ENCODE data around the gene ADCYAP1. TPM values are rescaled to one million over a fixed set of nuclear protein-coding genes. Genes with fewer than 3 reads are reported as not detected.
"Not testable (repeated sequence)": the region's sequence is repeated elsewhere in the genome, so short reads cannot be mapped to it uniquely, and the experiment has no call there.

Gene ADCYAP1
- total RNA-seq: under 1 TPM in 3 of 7 donors, not detected in 4; 0.34 to 0.82 (median 0.51) TPM
- polyA plus RNA-seq: under 1 TPM in 2 of 3 donors, not detected in 1; 0.02 to 0.19 TPM
- long read RNA-seq, donor 1: 0 reads
- long read RNA-seq, donor 2, partial matches to known transcripts: 0 of 1 reads
- long read RNA-seq, donor 2, other reads (novel, unspliced or antisense): 0 of 1 reads

DNA sequence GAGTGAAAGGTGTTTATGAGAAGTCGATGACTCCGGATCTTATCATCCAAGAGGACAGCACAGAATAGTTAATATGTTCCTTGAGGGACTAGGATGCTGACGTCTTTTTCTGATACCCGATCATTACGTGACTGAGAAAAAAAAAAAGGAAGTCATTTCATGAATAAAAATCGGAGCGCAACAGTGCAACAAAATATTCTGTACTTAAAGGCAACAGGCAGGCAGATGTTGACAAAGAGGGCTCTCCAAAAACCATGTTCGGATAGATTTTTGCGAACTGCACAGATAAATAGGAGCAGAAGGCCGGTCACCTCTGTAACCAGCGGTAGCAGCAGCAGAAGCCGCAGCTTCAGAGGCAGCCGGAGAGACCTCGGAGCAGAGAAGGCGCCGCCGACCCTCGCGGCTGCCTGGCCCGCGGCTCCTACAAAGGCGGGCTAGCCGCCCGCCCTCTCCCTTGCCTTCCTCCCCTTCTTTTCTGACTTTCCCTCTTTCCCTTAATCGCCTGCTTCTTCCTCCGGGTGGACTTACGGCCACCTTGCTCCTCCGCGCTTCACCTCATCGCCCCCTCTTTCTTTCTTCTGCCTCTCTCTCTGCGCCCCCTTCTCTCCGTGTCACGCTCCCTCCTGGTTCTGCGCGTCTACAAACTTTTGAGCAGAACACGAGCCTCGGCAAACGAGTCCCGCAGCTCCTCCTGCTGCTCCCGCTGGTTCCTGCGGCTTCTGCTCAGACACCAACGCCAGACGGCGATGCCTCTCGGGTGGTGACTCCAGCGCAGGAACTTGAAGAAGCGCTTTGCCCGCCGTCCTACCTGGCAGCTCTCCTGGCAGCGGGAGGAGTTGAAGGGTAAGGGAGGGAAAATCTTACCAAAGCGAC is at the start of gene ADCYAP1:
Gene ADCYAP1, plus strand, starts transcription at position 654 of the 873 bp plus-strand sequence. CDS start 516 bp downstream, outside the sequence.
- H3K9me3 ChIP-seq: peaks cover 0 to 3% (median 0%) of the 10 kb centered on the region in 8 donors
- no peak for TF ChIP-seq POLR2AphosphoS5 (IDR thresholded peaks at IDR 0.05)
- TF ChIP-seq, protein P1, sequence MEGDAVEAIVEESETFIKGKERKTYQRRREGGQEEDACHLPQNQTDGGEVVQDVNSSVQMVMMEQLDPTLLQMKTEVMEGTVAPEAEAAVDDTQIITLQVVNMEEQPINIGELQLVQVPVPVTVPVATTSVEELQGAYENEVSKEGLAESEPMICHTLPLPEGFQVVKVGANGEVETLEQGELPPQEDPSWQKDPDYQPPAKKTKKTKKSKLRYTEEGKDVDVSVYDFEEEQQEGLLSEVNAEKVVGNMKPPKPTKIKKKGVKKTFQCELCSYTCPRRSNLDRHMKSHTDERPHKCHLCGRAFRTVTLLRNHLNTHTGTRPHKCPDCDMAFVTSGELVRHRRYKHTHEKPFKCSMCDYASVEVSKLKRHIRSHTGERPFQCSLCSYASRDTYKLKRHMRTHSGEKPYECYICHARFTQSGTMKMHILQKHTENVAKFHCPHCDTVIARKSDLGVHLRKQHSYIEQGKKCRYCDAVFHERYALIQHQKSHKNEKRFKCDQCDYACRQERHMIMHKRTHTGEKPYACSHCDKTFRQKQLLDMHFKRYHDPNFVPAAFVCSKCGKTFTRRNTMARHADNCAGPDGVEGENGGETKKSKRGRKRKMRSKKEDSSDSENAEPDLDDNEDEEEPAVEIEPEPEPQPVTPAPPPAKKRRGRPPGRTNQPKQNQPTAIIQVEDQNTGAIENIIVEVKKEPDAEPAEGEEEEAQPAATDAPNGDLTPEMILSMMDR (IDR thresholded peaks at IDR 0.05 in 8 of 11, conservative IDR thresholded peaks at IDR 0.05 in 3 of 11): no peak
- no peak for TF ChIP-seq POLR2A (IDR thresholded peaks at IDR 0.05)
- intact Hi-C loops (cut with DNase I; ENCODE audit: low total_unique reads): no loop called here
- WGBS, 5 donors: 7 to 12% (median 9%) methylated on average over 50 to 51 of the region's 51 CpGs
- H3K27ac ChIP-seq: no peak within 1 kb of the TSS
- H3K4me1 ChIP-seq: peaks cover 20 to 52% (median 38%) of the 10 kb centered on the region in 6 donors
- peaks cover 23 to 99% (median 73%) of the 10 kb centered on the region in 7 donors for H3K27me3 ChIP-seq (replicated peaks in 1 of 7)
- no peak within 1 kb of the TSS for H3K4me3 ChIP-seq
- H3K36me3 ChIP-seq: no peaks in the 10 kb centered on the region
- DNase-seq: no peak

DNA sequence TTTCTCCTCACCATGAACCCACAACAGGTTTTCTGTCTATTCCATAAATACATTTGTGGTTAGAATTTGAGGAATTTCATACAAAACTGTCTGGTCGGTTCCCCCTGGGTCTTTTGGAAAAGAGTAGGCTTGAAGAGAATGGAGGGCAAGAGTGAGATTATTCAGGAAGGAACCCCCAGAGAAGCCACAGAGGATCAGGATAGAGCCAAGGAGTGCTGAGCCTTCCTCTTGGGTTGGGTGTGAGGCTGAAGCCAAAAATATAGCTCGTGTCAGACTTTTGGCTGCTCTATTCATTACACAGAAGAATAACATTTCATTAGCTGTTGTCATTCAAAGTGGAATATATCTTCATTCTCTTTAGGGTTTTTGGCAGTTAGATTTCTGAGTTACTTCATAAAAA is 46.7 kb upstream of the ADCYAP1 start:
- no peaks in the 10 kb centered on the region for H3K4me1 ChIP-seq
- H3K9me3 ChIP-seq: no peaks in the 10 kb centered on the region
- no peak for DNase-seq
- no peak overlapping the region for H3K4me3 ChIP-seq
- 48 to 67% (median 53%) methylated on average over 2 of the region's 2 CpGs for WGBS, 5 donors
- H3K27ac ChIP-seq: no peak overlapping the region
- no peaks in the 10 kb centered on the region for H3K36me3 ChIP-seq
- H3K27me3 ChIP-seq (replicated peaks in 1 of 7): peaks cover 0 to 4% (median 0%) of the 10 kb centered on the region in 7 donors
- no peak for TF ChIP-seq POLR2A (IDR thresholded peaks at IDR 0.05)
- TF ChIP-seq, protein P1 (IDR thresholded peaks at IDR 0.05 in 8 of 11, conservative IDR thresholded peaks at IDR 0.05 in 3 of 11): no peak
- TF ChIP-seq POLR2AphosphoS5 (IDR thresholded peaks at IDR 0.05): no peak
- intact Hi-C loops (cut with DNase I; ENCODE audit: low total_unique reads): no loop called here

DNA sequence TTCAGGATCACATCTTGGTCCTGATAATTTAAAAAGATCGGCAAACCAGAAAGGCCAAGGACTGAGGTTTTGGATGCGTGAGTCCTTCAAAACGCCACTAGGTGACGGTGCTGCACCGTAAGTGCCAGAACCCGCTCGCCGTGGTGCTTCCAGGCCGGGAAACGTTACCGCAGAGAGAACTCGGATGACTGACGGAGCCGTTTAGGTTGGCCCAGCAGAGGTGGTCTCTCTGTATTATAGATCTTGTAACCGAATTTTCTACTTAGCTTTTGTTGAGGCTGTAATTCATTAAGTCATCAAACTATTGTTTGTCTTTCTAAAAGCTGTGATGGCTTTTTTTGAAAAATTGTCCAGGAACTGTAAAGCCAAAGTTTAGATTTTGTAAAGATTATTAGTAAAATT is 39.8 kb upstream of the ADCYAP1 start:
- Histone ChIP-seq H3K27me3 (replicated peaks in 1 of 7) (peaks cover 0 to 47% (median 0%) of the 10 kb centered on the region in 7 donors), H3K9me3 (no peaks in the 10 kb centered on the region), H3K4me3 (no peak overlapping the region), H3K36me3 (no peaks in the 10 kb centered on the region), H3K4me1 (peaks cover 0 to 7% (median 1%) of the 10 kb centered on the region in 6 donors), H3K27ac (no peak overlapping the region)
- DNase-seq: peak; percentile 82
- intact Hi-C loops (cut with DNase I; ENCODE audit: low total_unique reads): loop anchor here (5.0 to 10.0 kb wide), 2 partner anchors 97 to 1680 kb away; no protein-coding TSS in a partner anchor
- 1 to 2% (median 1%) methylated on average over 15 of the region's 15 CpGs for WGBS, 5 donors
- TF ChIP-seq, protein P1 (IDR thresholded peaks at IDR 0.05 in 8 of 11, conservative IDR thresholded peaks at IDR 0.05 in 3 of 11): peak; percentile 51 to 86 (median 72)
- no peak for TF ChIP-seq POLR2A (IDR thresholded peaks at IDR 0.05)
- TF ChIP-seq POLR2AphosphoS5 (IDR thresholded peaks at IDR 0.05): no peak

DNA sequence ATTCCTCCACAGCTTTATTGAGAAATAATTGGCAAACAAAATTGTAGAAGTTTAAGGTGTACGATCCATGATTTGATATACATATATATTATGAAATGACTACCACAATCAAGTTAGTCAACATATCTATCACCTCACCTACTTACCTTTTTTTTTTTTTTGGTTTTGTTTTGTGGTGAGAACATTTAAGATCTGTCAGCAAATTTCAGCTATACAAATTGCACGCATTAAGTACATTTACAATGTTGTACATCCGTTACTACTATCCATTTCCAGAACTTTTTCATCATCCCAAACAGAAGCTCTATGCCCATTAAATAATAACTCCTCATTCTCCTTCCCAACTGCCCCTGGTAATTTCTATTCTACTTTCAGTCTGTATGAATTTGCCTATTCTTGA is 37.4 kb upstream of the ADCYAP1 start:
- TF ChIP-seq POLR2AphosphoS5 (IDR thresholded peaks at IDR 0.05) (no peak), POLR2A (IDR thresholded peaks at IDR 0.05) (no peak)
- TF ChIP-seq, protein P1 (IDR thresholded peaks at IDR 0.05 in 8 of 11, conservative IDR thresholded peaks at IDR 0.05 in 3 of 11): no peak
- peaks cover 0 to 7% (median 1%) of the 10 kb centered on the region in 6 donors for H3K4me1 ChIP-seq
- no peaks in the 10 kb centered on the region for H3K36me3 ChIP-seq
- peaks cover 0 to 47% (median 0%) of the 10 kb centered on the region in 7 donors for H3K27me3 ChIP-seq (replicated peaks in 1 of 7)
- no peaks in the 10 kb centered on the region for H3K9me3 ChIP-seq
- 88 to 95% (median 92%) methylated on average over 3 of the region's 3 CpGs for WGBS, 5 donors
- H3K27ac ChIP-seq: no peak overlapping the region
- intact Hi-C loops (cut with DNase I; ENCODE audit: low total_unique reads): loop anchor here (5.0 to 10.0 kb wide), 2 partner anchors 95 to 1678 kb away; no protein-coding TSS in a partner anchor
- no peak overlapping the region for H3K4me3 ChIP-seq
- no peak for DNase-seq

GRCh38 chr18:873426-873825 is 31.2 kb upstream of the ADCYAP1 start:
- H3K4me1 ChIP-seq; H3K36me3 ChIP-seq; DNase-seq; intact Hi-C loops (cut with DNase I; ENCODE audit: low total_unique reads); H3K27me3 ChIP-seq (replicated peaks in 1 of 7): not testable (repeated sequence)
- H3K9me3 ChIP-seq: peaks cover 0 to 17% (median 7%) of the 10 kb centered on the region in 8 donors
- peak overlapping the region in 4 of 8 donors; percentile 6 to 43 (median 30) for H3K27ac ChIP-seq
- WGBS, 5 donors: 91 to 96% (median 92%) methylated on average over 3 of the region's 3 CpGs
- H3K4me3 ChIP-seq: peak overlapping the region in 2 of 8 donors; percentile 24 to 38

All from spleen (tissue), 13 donors.